B cell (primary cell): ENCODE data around the gene CTNNA3. TPM values are rescaled to one million over a fixed set of nuclear protein-coding genes. Genes with fewer than 3 reads are reported as not detected.

Experiments
- ATAC-seq: fragments of 200-7000 bp; cut with Tn5 transposase; one replicate; pipeline ENCODE4 v1.10.0; 2021; ENCODE audit warnings: low read depth, mild to moderate bottlenecking, moderate number of reproducible peaks, moderate library complexity
- CTCF ChIA-PET: fragments of 350-600 bp; sonication (Branson Sonifier 250); formaldehyde crosslinking; loops from one replicate; lab custom pipeline; 2021; ENCODE audit warnings: antibody characterized with exemption, inconsistent platforms; lab: Charles Lee
- POLR2A ChIA-PET: fragments of 350-600 bp; sonication (Branson Sonifier 250); formaldehyde crosslinking; loops from one replicate; lab custom pipeline; 2021; ENCODE audit warnings: antibody characterized with exemption; lab: Charles Lee
- DNase-seq: peaks from one replicate; pipeline ENCODE4 v3.0.0; 2013
- H2AFZ ChIP-seq: 2 replicates; pipeline ENCODE4 v1.6.1; 2012; ENCODE audit warnings: mild to moderate bottlenecking, low read depth, low read length; ENCODE audit not compliant: insufficient read depth, poor library complexity, severe bottlenecking
- H3K27ac ChIP-seq, 2 donors: 1 replicate in 1 of 2; 2 replicates in 1 of 2; pipeline ENCODE4 v1.5.1; 2012 to 2013; ENCODE audit warnings: low read length in 2 of 2, mild to moderate bottlenecking in 2 of 2, moderate library complexity in 1 of 2
- H3K27me3 ChIP-seq, 4 experiments: fragments of 200-600 bp in 1 of 4; sonication (generic) in 1 of 4; replicated peaks in 1 of 4; 1 replicate in 2 of 4; 2 replicates in 2 of 4; pipeline versions ENCODE4 v1.6.1 to v1.7.0; 2013 to 2016; ENCODE audit warnings: low read length in 3 of 4, mild to moderate bottlenecking in 2 of 4, mixed read lengths in 1 of 4, moderate library complexity in 1 of 4; ENCODE audit not compliant: insufficient read depth in 4 of 4, control insufficient read depth in 3 of 4; ENCODE audit errors: control extremely low read depth in 1 of 4
- H3K36me3 ChIP-seq, 2 experiments: replicated peaks in 1 of 2; 1 replicate in 1 of 2; 2 replicates in 1 of 2; pipeline versions ENCODE4 v1.6.1 to v1.7.1; 2013; ENCODE audit warnings: low read length in 1 of 2; ENCODE audit not compliant: insufficient read depth in 2 of 2, control insufficient read depth in 1 of 2; ENCODE audit errors: control extremely low read depth in 1 of 2, extremely low read depth in 1 of 2
- H3K4me1 ChIP-seq, 2 donors: fragments of 200-600 bp in 1 of 2; sonication (generic) in 1 of 2; 1 replicate in 1 of 2; 2 replicates in 1 of 2; pipeline versions ENCODE4 v1.5.1 to v1.6.1; 2013 to 2017; ENCODE audit warnings: low read length in 2 of 2; ENCODE audit not compliant: control insufficient read depth in 2 of 2, insufficient read depth in 2 of 2
- H3K4me2 ChIP-seq: replicated peaks from 2 replicates; pipeline ENCODE3; 2012; ENCODE audit warnings: mild to moderate bottlenecking, low read depth, low read length; ENCODE audit not compliant: poor library complexity, severe bottlenecking
- H3K4me3 ChIP-seq, 5 experiments: fragments of 200-600 bp in 1 of 5; sonication (generic) in 1 of 5; 1 replicate in 3 of 5; 2 replicates in 2 of 5; pipeline versions ENCODE4 v1.5.1 to v1.7.0; 2011 to 2016; ENCODE audit warnings: low read length in 4 of 5, mild to moderate bottlenecking in 4 of 5, low read depth in 2 of 5, control low read depth in 1 of 5, moderate library complexity in 1 of 5; ENCODE audit not compliant: insufficient read depth in 1 of 5; ENCODE audit errors: control extremely low read depth in 1 of 5, extremely low read depth in 1 of 5
- H3K79me2 ChIP-seq: fragments of 200-600 bp; sonication (generic); one replicate; pipeline ENCODE4 v1.6.0; 2016; ENCODE audit warnings: low read length; ENCODE audit not compliant: control insufficient read depth, insufficient read depth
- H3K9ac ChIP-seq: fragments of 200-600 bp; sonication (generic); 2 replicates; pipeline ENCODE4 v1.6.1; 2017; ENCODE audit warnings: mild to moderate bottlenecking, low read length, moderate library complexity
- H3K9me3 ChIP-seq, 3 donors: one replicate each; pipeline versions ENCODE4 v1.6.1 to v1.7.1; 2013; ENCODE audit warnings: low read length in 2 of 3; ENCODE audit not compliant: control insufficient read depth in 2 of 3, insufficient read depth in 1 of 3; ENCODE audit errors: control extremely low read depth in 1 of 3
- H4K20me1 ChIP-seq: 2 replicates; pipeline ENCODE4 v1.6.0; 2012; ENCODE audit warnings: mild to moderate bottlenecking, low read length; ENCODE audit not compliant: insufficient read depth, control insufficient read depth, poor library complexity, severe bottlenecking
- H3K27ac Mint-ChIP-seq: one replicate; pipeline ENCODE4 v1.8.0; 2021; ENCODE audit warnings: mixed read lengths
- H3K27me3 Mint-ChIP-seq: one replicate; pipeline ENCODE4 v1.8.0; 2021; ENCODE audit warnings: mixed read lengths
- H3K4me1 Mint-ChIP-seq: one replicate; pipeline ENCODE4 v1.8.0; 2021; ENCODE audit warnings: mixed read lengths
- H3K4me3 Mint-ChIP-seq: one replicate; pipeline ENCODE4 v1.8.0; 2021; ENCODE audit warnings: mixed read lengths
- H3K9me3 Mint-ChIP-seq: one replicate; pipeline ENCODE4 v1.8.0; 2022; ENCODE audit warnings: mixed read lengths; ENCODE audit not compliant: insufficient read depth
- EZH2 ChIP-seq: IDR thresholded peaks from 2 replicates; pipeline ENCODE4 v1.6.1; 2012; ENCODE audit warnings: borderline replicate concordance, low read depth, mild to moderate bottlenecking, moderate library complexity, low read length; ENCODE audit not compliant: insufficient read depth, poor library complexity, severe bottlenecking
- WGBS: methylation state at CpG from one replicate; pipeline ENCODE4 v1.1.5; 2013; ENCODE audit warnings: missing lambda C conversion rate; ENCODE audit not compliant: insufficient coverage; 5-methylcytosine and 5-hydroxymethylcytosine counted together
- intact Hi-C: fragments of 100-400 bp; cut with micrococcal nuclease; formaldehyde crosslinking; loops from one replicate; pipeline ENCODE4 v1.10.0; 2022
- polyA plus RNA-seq: library from polyadenylated mRNA; depleted of rRNA; stranded (reverse); fragments of >200 nt; gene quantifications from 2 replicates; pipeline ENCODE4 v1.2.3, GENCODE V29; 2012
- total RNA-seq, 2 donors: library from RNA; stranded (reverse); fragments of 120-200 nt in 1 of 2; gene quantifications; 1 replicate in 1 of 2; 2 replicates in 1 of 2; pipeline versions ENCODE4 v1.2.3 to v1.2.4, GENCODE V29; 2013 to 2022
- TF ChIP-seq, protein P1 (sequence below): fragments of 200-600 bp; IDR thresholded peaks from one replicate; pipeline ENCODE4 v1.8.0; 2022; ENCODE audit warnings: antibody characterized with exemption, mild to moderate bottlenecking

The CTNNA3 gene
- total and polyA plus RNA-seq, 2 donors (not counting 1 experiment from before 2014, with no cell fraction given) = 0.01 TPM; not detected in 1

GRCh38 chr10:67261300-67261797 lies 434.6 kb downstream of the CTNNA3 start:
- POLR2A ChIA-PET = no interaction called here
- DNase-seq = no peak
- Histone ChIP-seq H2AFZ (no peak overlapping the region), H3K27ac (no peak overlapping the region), H3K27me3 (no peaks in the 10 kb centered on the region), H3K79me2 (no peaks in the 10 kb centered on the region), H3K4me1 (no peaks in the 10 kb centered on the region), H3K4me2 (no peak overlapping the region), H3K9ac (no peak overlapping the region), H3K4me3 (no peak overlapping the region), H3K9me3 (no peaks in the 10 kb centered on the region), H4K20me1 (no peaks in the 10 kb centered on the region), H3K36me3 (no peaks in the 10 kb centered on the region)
- TF ChIP-seq, protein P1, sequence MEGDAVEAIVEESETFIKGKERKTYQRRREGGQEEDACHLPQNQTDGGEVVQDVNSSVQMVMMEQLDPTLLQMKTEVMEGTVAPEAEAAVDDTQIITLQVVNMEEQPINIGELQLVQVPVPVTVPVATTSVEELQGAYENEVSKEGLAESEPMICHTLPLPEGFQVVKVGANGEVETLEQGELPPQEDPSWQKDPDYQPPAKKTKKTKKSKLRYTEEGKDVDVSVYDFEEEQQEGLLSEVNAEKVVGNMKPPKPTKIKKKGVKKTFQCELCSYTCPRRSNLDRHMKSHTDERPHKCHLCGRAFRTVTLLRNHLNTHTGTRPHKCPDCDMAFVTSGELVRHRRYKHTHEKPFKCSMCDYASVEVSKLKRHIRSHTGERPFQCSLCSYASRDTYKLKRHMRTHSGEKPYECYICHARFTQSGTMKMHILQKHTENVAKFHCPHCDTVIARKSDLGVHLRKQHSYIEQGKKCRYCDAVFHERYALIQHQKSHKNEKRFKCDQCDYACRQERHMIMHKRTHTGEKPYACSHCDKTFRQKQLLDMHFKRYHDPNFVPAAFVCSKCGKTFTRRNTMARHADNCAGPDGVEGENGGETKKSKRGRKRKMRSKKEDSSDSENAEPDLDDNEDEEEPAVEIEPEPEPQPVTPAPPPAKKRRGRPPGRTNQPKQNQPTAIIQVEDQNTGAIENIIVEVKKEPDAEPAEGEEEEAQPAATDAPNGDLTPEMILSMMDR = no peak
- TF ChIP-seq EZH2 = no peak
- Mint-ChIP-seq H3K9me3 (no peaks in the 10 kb centered on the region), H3K27me3 (no peaks in the 10 kb centered on the region), H3K4me3 (no peak overlapping the region), H3K4me1 (peaks cover 2% of the 10 kb centered on the region), H3K27ac (no peak overlapping the region)
- CTCF ChIA-PET = no interaction called here
- no peak for ATAC-seq
- intact Hi-C loops = no loop called here
- no CpG with 5 or more reads among the region's 3 CpGs for WGBS

DNA sequence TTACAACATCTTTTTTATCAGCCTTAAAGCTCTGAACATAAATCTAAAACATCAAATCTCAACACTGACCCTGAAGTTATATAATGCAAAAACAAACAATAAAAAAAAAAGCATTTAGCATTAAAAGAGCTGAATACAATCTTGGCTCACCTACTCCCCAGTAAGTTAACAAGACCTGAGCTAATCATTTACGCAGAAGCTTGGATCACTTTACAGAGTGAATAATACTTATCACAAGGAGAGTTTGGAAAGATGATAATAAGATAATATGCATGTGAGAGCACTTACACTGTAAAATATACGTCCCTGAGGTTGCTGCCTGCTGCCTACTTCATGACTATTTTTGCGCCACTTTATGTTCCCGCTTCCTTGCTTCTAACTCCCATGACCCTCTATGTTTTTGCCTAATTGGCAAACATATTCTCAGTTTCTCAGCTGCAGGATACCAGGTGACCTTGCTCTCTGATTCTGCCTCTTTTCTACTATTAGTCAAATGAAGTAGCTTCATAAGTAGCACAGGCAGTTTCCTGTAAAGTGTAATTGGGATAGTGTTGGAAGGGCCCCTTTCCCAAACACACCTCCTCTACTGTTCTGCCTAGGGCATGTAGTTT lies 436.6 kb downstream of the CTNNA3 start:
- no peaks in the 10 kb centered on the region for H3K79me2 ChIP-seq
- Mint-ChIP-seq H3K4me3 (no peak overlapping the region), H3K4me1 (peaks cover 2% of the 10 kb centered on the region), H3K9me3 (peaks cover under 1% of the 10 kb centered on the region), H3K27ac (no peak overlapping the region), H3K27me3 (no peaks in the 10 kb centered on the region)
- no peak for ATAC-seq
- H3K36me3 ChIP-seq = no peaks in the 10 kb centered on the region
- H3K4me2 ChIP-seq = no peak overlapping the region
- no peak overlapping the region for H3K4me3 ChIP-seq
- H3K27ac ChIP-seq = no peak overlapping the region
- no peaks in the 10 kb centered on the region for H3K4me1 ChIP-seq
- no peak for DNase-seq
- TF ChIP-seq, protein P1 = no peak
- TF ChIP-seq EZH2 = no peak
- no peaks in the 10 kb centered on the region for H3K27me3 ChIP-seq
- ChIA-PET POLR2A (no interaction called here), CTCF (no interaction called here)
- no peak overlapping the region for H2AFZ ChIP-seq
- no peaks in the 10 kb centered on the region for H3K9me3 ChIP-seq
- H4K20me1 ChIP-seq = no peaks in the 10 kb centered on the region
- intact Hi-C loops = no loop called here
- WGBS = 96% methylated on average over 3 of the region's 4 CpGs
- H3K9ac ChIP-seq = no peak overlapping the region
